NCI-H187 (cell line): ENCODE data around the gene CPA1.
A peak's percentile ranks its signal among the peaks of the same experiment; 100 is the strongest.

Source experiments
- DNase-seq, 2 experiments: peaks; one replicate each; lab custom pipeline; 2025; lab: John Stamatoyannopoulos, UW

CPA1 gene

DNA sequence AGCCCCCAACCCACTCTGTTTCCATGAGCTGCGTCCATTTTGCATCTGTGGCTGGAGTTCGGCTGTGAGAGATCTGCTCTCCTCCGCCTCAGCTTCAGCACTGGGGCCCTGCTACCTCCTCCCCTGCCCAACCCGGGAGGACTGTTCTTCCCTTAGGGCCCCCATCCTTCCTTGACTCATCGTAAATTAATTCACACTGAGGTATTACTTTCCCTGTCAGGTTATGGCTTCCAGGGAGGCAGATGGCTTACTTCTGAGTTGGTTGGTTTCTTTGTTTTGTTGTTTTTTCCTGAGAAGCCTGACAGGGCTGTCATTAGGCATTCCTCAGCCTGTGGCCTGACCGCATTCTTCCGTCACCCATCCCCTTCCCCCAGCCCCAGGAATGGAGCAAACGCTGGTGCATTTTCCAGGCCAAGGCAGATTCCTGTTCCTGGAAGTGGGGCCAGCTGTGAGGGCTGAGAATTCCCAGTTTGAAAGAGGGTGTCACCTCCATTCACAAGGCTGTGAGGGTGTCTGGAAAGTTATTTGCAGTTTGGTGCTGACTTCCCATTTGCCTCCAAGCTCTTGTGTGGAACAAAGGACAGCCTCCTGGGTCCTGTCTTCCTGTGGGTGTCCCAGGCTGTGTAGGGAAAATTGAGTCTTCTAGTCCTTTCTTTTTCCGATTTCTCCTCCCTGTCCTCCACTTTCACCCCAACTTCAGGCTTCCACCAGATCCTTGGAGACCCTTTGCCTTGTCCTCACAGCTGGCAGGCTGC, 24.0 kb upstream of the CPA1 start:
- no peak for DNase-seq

DNA sequence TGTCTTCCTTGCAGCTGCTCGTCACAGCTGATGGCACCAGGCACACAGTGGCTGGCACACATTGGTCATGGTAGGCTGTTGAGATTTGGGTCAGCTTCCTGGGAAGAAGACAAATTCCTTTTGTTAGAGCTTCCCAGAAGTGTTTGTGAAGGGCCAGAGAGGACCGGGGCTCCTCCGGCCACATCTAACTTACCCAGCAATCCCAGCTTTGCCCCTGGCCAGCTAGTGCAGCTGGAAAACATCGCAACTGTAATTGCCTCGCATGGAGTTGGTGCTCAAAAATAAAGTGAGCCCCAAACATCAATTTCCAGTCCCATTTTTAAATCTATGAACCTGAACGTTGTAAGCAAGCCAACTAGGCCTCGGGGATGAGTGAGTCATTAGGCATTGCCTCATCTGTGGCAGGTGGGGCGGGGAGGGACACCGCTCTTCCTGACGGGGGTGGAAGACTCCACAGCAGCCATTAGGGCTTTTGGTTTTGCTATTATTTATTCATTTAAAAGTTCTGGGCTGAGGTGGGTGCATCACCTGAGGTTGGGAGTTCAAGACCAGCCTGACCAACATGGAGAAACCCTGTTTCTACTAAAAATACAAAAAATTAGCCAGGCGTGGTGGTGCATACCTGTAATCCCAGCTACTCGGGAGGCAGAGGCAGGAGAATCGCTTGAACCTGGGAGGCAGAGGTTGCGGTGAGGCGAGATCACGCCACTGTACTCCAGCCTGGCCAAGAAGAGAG, 23.2 kb upstream of the CPA1 start:
- no peak for DNase-seq

DNA sequence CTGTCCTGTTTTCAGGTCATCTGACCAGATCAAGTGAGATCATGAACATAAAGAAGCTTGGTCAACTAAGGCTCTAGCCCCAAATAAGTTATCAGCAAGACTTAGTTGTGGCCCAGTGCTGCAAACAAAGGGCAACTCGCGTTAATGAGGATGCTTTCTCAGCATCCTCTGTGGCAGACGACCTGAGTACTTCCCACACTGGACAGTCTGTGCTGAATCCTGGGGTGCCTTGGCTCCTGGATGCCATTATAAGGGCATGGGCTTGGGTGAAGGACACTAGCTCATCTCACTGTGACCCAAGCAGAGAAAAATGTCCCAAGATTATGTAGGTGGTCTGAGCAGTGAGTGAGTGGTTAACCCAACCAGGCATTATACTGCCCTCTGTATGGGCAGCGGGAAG, 21.8 kb upstream of the CPA1 start:
- DNase-seq = no peak

GRCh38 chr7:130359276-130359857, 20.9 kb upstream of the CPA1 start:
- DNase-seq = no peak

DNA sequence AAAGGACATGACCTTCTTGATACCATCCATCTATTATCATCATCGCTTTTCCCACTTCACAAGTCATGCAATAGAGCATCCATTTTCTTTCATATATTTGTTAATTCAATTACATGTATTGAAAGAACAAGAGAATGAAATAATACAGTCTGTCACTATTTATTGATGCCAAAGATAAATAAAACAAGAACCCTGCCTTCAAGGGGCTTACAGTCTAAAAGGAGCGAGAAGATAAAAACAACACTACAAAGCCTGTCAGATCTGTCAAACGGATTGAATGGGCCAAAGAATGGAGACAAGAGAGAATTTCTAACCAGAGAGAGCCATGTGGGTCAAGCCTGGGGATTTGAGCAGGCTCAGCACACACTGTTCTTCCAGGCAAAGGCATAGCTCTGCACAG, 19.8 kb upstream of the CPA1 start:
- DNase-seq = no peak

- no peak for DNase-seq
Measured at GRCh38 chr7:130361681-130362080, 18.6 kb upstream of the CPA1 start.

- no peak for DNase-seq
Measured at GRCh38 chr7:130362251-130362816, 18.0 kb upstream of the CPA1 start.

- no peak for DNase-seq
Measured at GRCh38 chr7:130363026-130363847, 17.1 kb upstream of the CPA1 start.

DNA sequence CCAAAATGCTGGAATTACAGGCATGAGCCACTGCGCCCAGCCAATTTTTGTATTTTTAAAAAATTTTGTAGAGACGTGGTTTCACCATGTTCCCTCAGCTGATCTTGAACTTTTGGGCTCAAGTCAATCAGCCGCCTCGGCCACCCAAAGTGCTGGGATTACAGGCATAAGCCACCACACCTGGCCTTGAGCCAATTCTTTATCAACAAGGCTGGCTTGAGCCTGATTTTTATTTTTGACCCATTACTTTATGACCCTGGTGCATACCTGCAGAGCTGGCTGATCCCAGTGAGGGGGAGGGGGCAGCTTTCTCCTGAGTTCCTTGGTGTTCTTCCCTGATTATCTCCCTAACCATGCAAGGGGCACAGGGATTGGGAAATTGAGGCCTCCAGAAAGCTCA, 15.8 kb upstream of the CPA1 start:
- no peak for DNase-seq

- no peak for DNase-seq
Measured at GRCh38 chr7:130365088-130365487, 15.2 kb upstream of the CPA1 start.

GRCh38 chr7:130365511-130366441, 14.5 kb upstream of the CPA1 start:
- peak; percentile 93 to 99 for DNase-seq

- DNase-seq = no peak
Measured at GRCh38 chr7:130366564-130366963, 13.7 kb upstream of the CPA1 start.

GRCh38 chr7:130367088-130367755, 13.1 kb upstream of the CPA1 start:
- no peak for DNase-seq

DNA sequence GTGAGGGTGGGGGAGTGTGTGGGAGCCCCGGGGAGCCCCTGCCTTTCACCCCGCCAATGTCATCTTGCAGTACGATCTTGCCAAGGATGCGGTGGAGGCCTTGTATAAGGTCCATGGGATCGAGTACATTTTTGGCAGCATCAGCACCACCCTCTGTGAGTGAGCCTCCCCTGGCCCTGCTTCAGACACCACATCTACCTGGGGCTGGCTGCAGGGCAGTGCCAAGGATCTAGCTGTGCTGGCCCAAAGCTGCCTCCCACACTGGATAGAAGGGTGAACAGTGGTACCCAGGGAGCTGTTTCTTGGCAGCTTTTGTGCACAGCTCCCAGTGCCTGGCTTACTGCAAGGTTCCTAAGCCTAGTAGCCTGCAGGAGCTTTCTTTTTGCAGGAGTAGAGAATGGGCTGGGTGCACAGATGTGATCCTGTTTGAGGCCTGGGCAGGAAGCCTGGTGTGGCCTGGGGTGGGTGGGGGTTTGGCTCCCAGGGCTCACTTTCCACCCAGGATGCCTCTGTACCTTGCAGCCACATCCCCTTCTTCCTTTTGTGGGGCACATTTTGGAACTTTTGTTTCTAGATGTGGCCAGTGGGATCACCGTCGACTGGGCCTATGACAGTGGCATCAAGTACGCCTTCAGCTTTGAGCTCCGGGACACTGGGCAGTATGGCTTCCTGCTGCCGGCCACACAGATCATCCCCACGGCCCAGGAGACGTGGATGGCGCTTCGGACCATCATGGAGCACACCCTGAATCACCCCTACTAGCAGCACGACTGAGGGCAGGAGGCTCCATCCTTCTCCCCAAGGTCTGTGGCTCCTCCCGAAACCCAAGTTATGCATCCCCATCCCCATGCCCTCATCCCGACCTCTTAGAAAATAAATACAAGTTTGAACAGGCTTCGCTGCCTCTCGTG, 12.2 kb upstream of the CPA1 start:
- no peak for DNase-seq

GRCh38 chr7:130369110-130369711, 11.1 kb upstream of the CPA1 start:
- no peak for DNase-seq

DNA sequence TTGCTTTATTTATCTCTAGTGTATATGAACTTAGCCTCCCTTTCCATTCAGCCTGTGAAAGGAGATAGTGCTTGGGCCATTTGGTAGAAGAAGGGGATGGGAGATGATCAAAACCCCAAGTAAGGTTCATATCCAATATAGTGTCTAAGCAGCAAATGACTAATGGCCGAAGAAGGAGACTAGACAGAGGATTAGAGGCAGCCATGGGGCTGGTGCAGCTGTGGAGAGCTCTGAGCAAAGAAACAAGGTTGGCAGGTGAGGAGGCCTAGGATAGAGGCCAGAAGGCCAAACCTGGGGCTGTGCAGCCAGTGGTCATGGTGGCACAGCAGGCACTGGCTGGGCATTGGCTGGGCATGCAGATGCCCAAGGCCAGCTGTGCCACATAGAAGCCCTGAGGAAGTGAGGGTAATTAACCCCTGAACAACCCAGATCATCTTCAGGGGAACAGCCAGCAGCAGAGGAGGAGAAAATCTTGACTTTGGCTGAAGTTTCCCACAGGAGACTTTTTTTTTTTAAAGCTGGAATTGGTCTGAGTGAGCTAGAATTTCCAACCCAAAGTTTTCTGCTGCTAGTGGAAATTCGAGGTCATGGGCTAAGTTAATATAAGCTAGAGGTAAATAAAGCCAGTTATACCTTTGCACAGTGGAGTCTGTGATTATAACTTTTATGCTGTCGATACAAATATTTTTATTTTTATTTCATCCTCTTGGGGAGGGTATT, 10.3 kb upstream of the CPA1 start:
- no peak for DNase-seq

GRCh38 chr7:130371046-130371445, 9.2 kb upstream of the CPA1 start:
- DNase-seq = no peak
